H1 (cell line): Measurements from ENCODE around the gene TGM2. TPM values are rescaled to one million over a fixed set of nuclear protein-coding genes. Genes with fewer than 3 reads are reported as not detected.

ENCODE experiments used
- CTCF ChIA-PET: fragments of 300-600 bp; sonication (Branson Sonifier 250); formaldehyde crosslinking; loops from one replicate; lab custom pipeline; 2021; ENCODE audit not compliant: partially characterized antibody; lab: Charles Lee
- POLR2A ChIA-PET: fragments of 300-600 bp; sonication (Branson Sonifier 250); formaldehyde crosslinking; loops from one replicate; lab custom pipeline; 2021; ENCODE audit warnings: inconsistent platforms; ENCODE audit not compliant: partially characterized antibody; lab: Charles Lee
- DNase-seq, 2 experiments: peaks; one replicate each; pipeline versions ENCODE4 v3.0.0 to v3.0.0-alpha.2; 2010 to 2022; ENCODE audit warnings: low spot score in 2 of 2, low read depth in 1 of 2, mixed read lengths in 1 of 2
- FAIRE-seq: peaks from 2 replicates; lab custom pipeline; 2011; peaks lifted over from hg19 to GRCh38; lab: Jason Lieb, UNC
- H2AFZ ChIP-seq: 2 replicates; pipeline ENCODE4 v1.8.1; 2012; ENCODE audit warnings: low read length, inconsistent platforms
- H2AK5ac ChIP-seq: 2 replicates; pipeline ENCODE4 v1.6.1; 2013; ENCODE audit warnings: low read depth, low read length
- H2BK120ac ChIP-seq: replicated peaks from 2 replicates; pipeline ENCODE3; 2013; ENCODE audit warnings: low read depth, low read length, inconsistent platforms
- H2BK12ac ChIP-seq: 2 replicates; pipeline ENCODE4 v1.6.1; 2013; ENCODE audit warnings: low read depth, low read length
- H2BK15ac ChIP-seq: 2 replicates; pipeline ENCODE4 v1.6.1; 2013; ENCODE audit warnings: low read length
- H2BK20ac ChIP-seq: 2 replicates; pipeline ENCODE4 v1.6.1; 2013; ENCODE audit warnings: low read length
- H2BK5ac ChIP-seq: 2 replicates; pipeline ENCODE4 v1.6.1; 2013; ENCODE audit warnings: low read depth, low read length
- H3K14ac ChIP-seq: 2 replicates; pipeline ENCODE4 v1.6.1; 2013; ENCODE audit warnings: inconsistent platforms; ENCODE audit not compliant: insufficient read length
- H3K18ac ChIP-seq: 2 replicates; pipeline ENCODE4 v1.6.1; 2013; ENCODE audit warnings: low read length; ENCODE audit errors: extremely low read depth
- H3K23ac ChIP-seq: 2 replicates; pipeline ENCODE4 v1.6.1; 2013; ENCODE audit warnings: inconsistent platforms; ENCODE audit not compliant: insufficient read length
- H3K23me2 ChIP-seq: 2 replicates; pipeline ENCODE4 v1.6.1; 2013; ENCODE audit warnings: low read depth, low read length
- H3K27ac ChIP-seq: 2 replicates; pipeline ENCODE4 v1.6.1; 2011; ENCODE audit warnings: low read depth, low read length, inconsistent platforms
- H3K27me3 ChIP-seq, 4 experiments: replicated peaks in 1 of 4; 1 replicate in 1 of 4; 2 replicates in 3 of 4; pipeline versions ENCODE4 v1.6.1 to v1.8.1; 2011 to 2013; ENCODE audit warnings: low read length in 3 of 4, mild to moderate bottlenecking in 3 of 4, inconsistent platforms in 2 of 4, mixed read lengths in 2 of 4, moderate library complexity in 1 of 4; ENCODE audit not compliant: control insufficient read depth in 3 of 4, insufficient read depth in 3 of 4; ENCODE audit errors: extremely low read depth in 1 of 4
- H3K36me3 ChIP-seq, 4 experiments: 2 replicates each; pipeline versions ENCODE4 v1.6.1 to v1.8.1; 2011 to 2013; ENCODE audit warnings: mild to moderate bottlenecking in 4 of 4, low read length in 3 of 4, moderate library complexity in 2 of 4, control low read depth in 1 of 4, inconsistent platforms in 1 of 4; ENCODE audit not compliant: insufficient read depth in 4 of 4, control insufficient read depth in 2 of 4
- H3K4ac ChIP-seq: replicated peaks from 2 replicates; pipeline ENCODE3; 2013; ENCODE audit warnings: low read length, low read depth, mixed read lengths, inconsistent platforms; ENCODE audit not compliant: insufficient read length
- H3K4me1 ChIP-seq, 4 experiments: replicated peaks in 1 of 4; 1 replicate in 1 of 4; 2 replicates in 3 of 4; pipeline versions ENCODE4 v1.6.1 to v1.8.1; 2011 to 2013; ENCODE audit warnings: low read length in 3 of 4, inconsistent platforms in 2 of 4, mixed read lengths in 1 of 4; ENCODE audit not compliant: insufficient read depth in 4 of 4, control insufficient read depth in 3 of 4
- H3K4me2 ChIP-seq, 2 experiments: 2 replicates each; pipeline versions ENCODE4 v1.6.1 to v1.8.1; 2011 to 2013; ENCODE audit warnings: low read depth in 2 of 2, low read length in 2 of 2, control low read depth in 1 of 2, inconsistent platforms in 1 of 2, mild to moderate bottlenecking in 1 of 2; ENCODE audit not compliant: insufficient read depth in 1 of 2
- H3K4me3 ChIP-seq, 4 experiments: fragments of 200-600, 300-600 bp in 1 of 4; sonication (generic), shearing (Covaris generic), sonication (Bioruptor Twin) in 1 of 4; 2 replicates each; pipeline versions ENCODE4 v1.5.1 to v1.8.1; 2011 to 2016; ENCODE audit warnings: low read length in 4 of 4, low read depth in 3 of 4, control low read depth in 2 of 4, inconsistent platforms in 2 of 4, mild to moderate bottlenecking in 2 of 4, mixed read lengths in 1 of 4, moderate library complexity in 1 of 4; ENCODE audit not compliant: insufficient read depth in 2 of 4; ENCODE audit errors: extremely low read depth in 1 of 4
- H3K56ac ChIP-seq: replicated peaks from 2 replicates; pipeline ENCODE3; 2013; ENCODE audit warnings: low read depth, mild to moderate bottlenecking, mixed read lengths, low read length, inconsistent platforms; ENCODE audit not compliant: insufficient read length
- H3K79me1 ChIP-seq: 2 replicates; pipeline ENCODE4 v1.6.1; 2013; ENCODE audit warnings: low read depth, low read length, control low read depth
- H3K79me2 ChIP-seq, 2 experiments: 2 replicates each; pipeline versions ENCODE4 v1.6.1 to v1.8.1; 2012 to 2013; ENCODE audit warnings: low read length in 2 of 2, mild to moderate bottlenecking in 2 of 2, inconsistent platforms in 1 of 2; ENCODE audit not compliant: insufficient read depth in 2 of 2, control insufficient read depth in 1 of 2
- H3K9ac ChIP-seq, 4 experiments: replicated peaks in 1 of 4; 1 replicate in 1 of 4; 2 replicates in 3 of 4; pipeline versions ENCODE4 v1.6.1 to v1.8.1; 2011 to 2013; ENCODE audit warnings: low read depth in 3 of 4, low read length in 3 of 4, control low read depth in 2 of 4, mild to moderate bottlenecking in 2 of 4, moderate library complexity in 2 of 4, inconsistent platforms in 1 of 4; ENCODE audit errors: extremely low read depth in 1 of 4
- H3K9me3 ChIP-seq, 2 experiments: 2 replicates each; pipeline versions ENCODE4 v1.6.1 to v1.8.1; 2012 to 2013; ENCODE audit warnings: mild to moderate bottlenecking in 2 of 2, moderate library complexity in 2 of 2, control low read depth in 1 of 2, inconsistent platforms in 1 of 2, low read depth in 1 of 2, low read length in 1 of 2, mixed read lengths in 1 of 2; ENCODE audit not compliant: insufficient read depth in 2 of 2
- H4K20me1 ChIP-seq, 2 experiments: replicated peaks in 1 of 2; 2 replicates each; pipeline versions ENCODE3 to v1.8.1; 2011 to 2013; ENCODE audit warnings: inconsistent platforms in 2 of 2, low read length in 2 of 2, mild to moderate bottlenecking in 1 of 2; ENCODE audit not compliant: insufficient read depth in 2 of 2, control insufficient read depth in 1 of 2
- H4K5ac ChIP-seq: 2 replicates; pipeline ENCODE4 v1.6.1; 2013; ENCODE audit warnings: low read length, low read depth, mixed read lengths, inconsistent platforms; ENCODE audit not compliant: insufficient read length
- H4K8ac ChIP-seq: 2 replicates; pipeline ENCODE4 v1.8.0; 2013; ENCODE audit warnings: mild to moderate bottlenecking, moderate library complexity, low read length, inconsistent platforms; ENCODE audit not compliant: insufficient read depth; ENCODE audit errors: extremely low read depth
- H4K91ac ChIP-seq: replicated peaks from 2 replicates; pipeline ENCODE3; 2013; ENCODE audit warnings: low read length, mixed read lengths, inconsistent platforms; ENCODE audit not compliant: insufficient read length
- ASH2L ChIP-seq: fragments of 200-600, 300-600 bp; sonication (generic); IDR thresholded peaks from one replicate; pipeline ENCODE4 v1.7.1; 2017; ENCODE audit warnings: low read length
- ATF2 ChIP-seq: IDR thresholded peaks from 2 replicates; pipeline ENCODE4 v1.6.1; 2012; ENCODE audit warnings: low read length, inconsistent platforms
- BCL11A ChIP-seq, 2 experiments: IDR thresholded peaks; one replicate each; pipeline ENCODE4 v1.6.1; 2011; ENCODE audit warnings: low read depth in 2 of 2, low read length in 2 of 2, mild to moderate bottlenecking in 2 of 2
- CEBPB ChIP-seq: IDR thresholded peaks from 2 replicates; pipeline ENCODE4 v1.6.1; 2012; ENCODE audit warnings: low read depth, low read length
- CHD1 ChIP-seq: IDR thresholded peaks from 2 replicates; pipeline ENCODE4 v1.6.1; 2012; ENCODE audit warnings: low read depth, low read length, improper control_type of control experiment
- CHD2 ChIP-seq: IDR thresholded peaks from 2 replicates; pipeline ENCODE4 v1.6.1; 2012; ENCODE audit warnings: low read length, improper control_type of control experiment
- CREB1 ChIP-seq: IDR thresholded peaks from 2 replicates; pipeline ENCODE4 v1.6.1; 2012; ENCODE audit warnings: inconsistent platforms
- EGR1 ChIP-seq: IDR thresholded peaks from 2 replicates; pipeline ENCODE4 v1.6.1; 2011; ENCODE audit warnings: low read depth, low read length, borderline replicate concordance
- EZH2 ChIP-seq: fragments of 200-600 bp; sonication (generic); IDR thresholded peaks from 2 replicates; pipeline ENCODE4 v1.7.1; 2012; ENCODE audit warnings: low read depth, mild to moderate bottlenecking, moderate library complexity, low read length, inconsistent platforms; ENCODE audit not compliant: severe bottlenecking
- NRF1 ChIP-seq: IDR thresholded peaks from 2 replicates; pipeline ENCODE4 v1.6.1; 2011; ENCODE audit warnings: mild to moderate bottlenecking, low read depth, low read length, improper control_type of control experiment
- POLR2A ChIP-seq, 2 experiments: IDR thresholded peaks; 1 replicate in 1 of 2; 2 replicates in 1 of 2; pipeline ENCODE4 v1.6.1; 2011; ENCODE audit warnings: low read depth in 2 of 2, low read length in 2 of 2, mild to moderate bottlenecking in 2 of 2; ENCODE audit errors: control extremely low read depth in 1 of 2
- RFX5 ChIP-seq: IDR thresholded peaks from 2 replicates; pipeline ENCODE4 v1.6.1; 2011; ENCODE audit warnings: low read depth, low read length, improper control_type of control experiment, borderline replicate concordance
- RXRA ChIP-seq: IDR thresholded peaks from 2 replicates; pipeline ENCODE4 v1.6.1; 2011; ENCODE audit warnings: low read depth, mild to moderate bottlenecking, low read length, moderate library complexity; ENCODE audit not compliant: insufficient read depth
- TAF1 ChIP-seq: IDR thresholded peaks from 2 replicates; pipeline ENCODE4 v1.6.1; 2011; ENCODE audit warnings: mild to moderate bottlenecking, low read depth, low read length
- TCF12 ChIP-seq: IDR thresholded peaks from 2 replicates; pipeline ENCODE4 v1.6.1; 2011; ENCODE audit warnings: low read depth, mild to moderate bottlenecking, low read length
- WGBS, 2 experiments: shearing (Covaris generic) in 1 of 2; methylation state at CpG; one replicate each; pipeline versions ENCODE4 v1.1.6 to v1.1.7; 2013 to 2015; ENCODE audit warnings: low lambda C conversion rate in 2 of 2, mixed read lengths in 2 of 2, inconsistent platforms in 1 of 2, low coverage in 1 of 2, missing lambda C conversion rate in 1 of 2; ENCODE audit not compliant: insufficient replicate concordance in 2 of 2, insufficient coverage in 1 of 2, insufficient read length in 1 of 2; ENCODE audit errors: extremely low coverage in 1 of 2, missing lambda C conversion rate in 1 of 2; 5-methylcytosine and 5-hydroxymethylcytosine counted together
- polyA plus RNA-seq, 7 experiments: library from polyadenylated mRNA; depleted of rRNA in 3 of 7; stranded (reverse) in 5 of 7; unstranded in 2 of 7; fragments of >200 nt in 5 of 7; fragments of 200-250 nt in 2 of 7; gene quantifications; 1 replicate in 5 of 7; 2 replicates in 1 of 7; 4 replicates in 1 of 7; pipeline versions ENCODE4 v1.2.1 to v1.2.3, GENCODE V29; 2011 to 2013; ENCODE audit warnings: missing spikeins in 2 of 7, mixed read lengths in 2 of 7
- total RNA-seq: library from RNA; stranded (reverse); fragmentation: NEBNext Ultra II Directional; extraction: Animal tissue kit (Norgen Biotek cat#: 25700); gene quantifications from 2 replicates; pipeline ENCODE4 v1.2.1, GENCODE V29; 2021

TGM2 gene
- total and polyA plus RNA-seq, 2 of the 8 experiments (the other 6 are each of a cell fraction or from before 2014, with no cell fraction given) = 0.86 to 1.0 TPM

- H4K5ac ChIP-seq = no peak overlapping the region
- H3K79me1 ChIP-seq = no peaks in the 10 kb centered on the region
- CTCF ChIA-PET = interaction anchor here (1.5 to 5.1 kb wide), 3 partner anchors 10 to 50 kb away, joined by 4 to 32 read pairs (median 5); no protein-coding TSS in a partner anchor
- FAIRE-seq = no peak
- no peak overlapping the region for H4K91ac ChIP-seq
- no peaks in the 10 kb centered on the region for H3K79me2 ChIP-seq
- H3K9ac ChIP-seq = no peak overlapping the region
- H3K14ac ChIP-seq = no peak overlapping the region
- H2BK15ac ChIP-seq = no peak overlapping the region
- H3K23me2 ChIP-seq = no peaks in the 10 kb centered on the region
- no peak overlapping the region for H2BK20ac ChIP-seq
- POLR2A ChIA-PET = interaction anchor here (0.6 kb wide), 1 partner anchor 262 kb away, joined by 3 read pairs; no protein-coding TSS in a partner anchor
- H4K20me1 ChIP-seq = peaks cover 0 to 3% of the 10 kb centered on the region in 2 experiments
- H3K36me3 ChIP-seq = no peaks in the 10 kb centered on the region
- H3K4me2 ChIP-seq = no peak overlapping the region
- no peak overlapping the region for H4K8ac ChIP-seq
- H3K4me3 ChIP-seq = no peak overlapping the region
- no peak overlapping the region for H3K23ac ChIP-seq
- no peak overlapping the region for H2BK120ac ChIP-seq
- no peak overlapping the region for H3K4ac ChIP-seq
- H3K9me3 ChIP-seq = no peaks in the 10 kb centered on the region
- WGBS, 2 experiments = 96% methylated on average over 4 of the region's 4 CpGs; no CpG with 5 or more reads in 1 of the 2 experiments
- H3K4me1 ChIP-seq = no peaks in the 10 kb centered on the region
- H3K56ac ChIP-seq = no peak overlapping the region
- no peak for DNase-seq
- H3K27me3 ChIP-seq = no peaks in the 10 kb centered on the region
- H2BK12ac ChIP-seq = no peak overlapping the region
- no peak overlapping the region for H2AK5ac ChIP-seq
- H3K18ac ChIP-seq = no peak overlapping the region
- H2AFZ ChIP-seq = no peak overlapping the region
- no peak overlapping the region for H2BK5ac ChIP-seq
- H3K27ac ChIP-seq = no peak overlapping the region
- TF ChIP-seq ASH2L = no peak
- no peak for TF ChIP-seq NRF1
- no peak for TF ChIP-seq ATF2
- no peak for TF ChIP-seq TAF1
- no peak for TF ChIP-seq CREB1
- TF ChIP-seq RXRA = no peak
- TF ChIP-seq EGR1 = no peak
- TF ChIP-seq BCL11A (IDR thresholded peaks at IDR 0.05; ENCODE audit: low read depth in 2 of 2, low read length in 2 of 2) = no peak
- no peak for TF ChIP-seq TCF12
- TF ChIP-seq CEBPB = no peak
- no peak for TF ChIP-seq POLR2A (IDR thresholded peaks at IDR 0.05; ENCODE audit: control extremely low read depth in 1 of 2, low read depth in 2 of 2, low read length in 2 of 2)
- no peak for TF ChIP-seq EZH2
- TF ChIP-seq CHD1 = no peak
- TF ChIP-seq RFX5 = no peak
- no peak for TF ChIP-seq CHD2
Measured at GRCh38 chr20:38172408-38172807, 7.3 kb upstream of the TGM2 start.
